GM23338 (cell line): ENCODE results near the gene CCL20. TPM values are rescaled to one million over a fixed set of nuclear protein-coding genes. Genes with fewer than 3 reads are reported as not detected.
A peak's percentile ranks its signal among the peaks of the same experiment; 100 is the strongest.

Experiments used
- ATAC-seq: fragments of 200-7000 bp; cut with Tn5 transposase; 3 replicates; pipeline ENCODE4 v1.9.1; 2020
- DNase-seq: peaks from one replicate; pipeline ENCODE4 v3.0.0-alpha.2; 2015; ENCODE audit warnings: low spot score
- H2AFZ ChIP-seq: fragments of 200-600 bp; sonication (generic); 2 replicates; pipeline ENCODE4 v1.8.0; 2016; ENCODE audit warnings: antibody characterized with exemption, mild to moderate bottlenecking, moderate library complexity
- H3F3A ChIP-seq: fragments of 200-600 bp; sonication (generic); replicated peaks from 2 replicates; pipeline ENCODE4 v1.8.0; 2017; ENCODE audit warnings: antibody characterized with exemption, mixed run types, low read depth
- H3K27ac ChIP-seq: fragments of 200-600 bp; sonication (generic); 2 replicates; pipeline ENCODE4 v1.6.1; 2016; ENCODE audit warnings: low read depth
- H3K27me3 ChIP-seq: fragments of 200-600 bp; sonication (generic); 2 replicates; pipeline ENCODE4 v1.8.0; 2016; ENCODE audit warnings: mild to moderate bottlenecking, mixed run types, moderate library complexity; ENCODE audit not compliant: insufficient read depth
- H3K36me3 ChIP-seq: fragments of 200-600 bp; sonication (generic); 2 replicates; pipeline ENCODE4 v1.8.0; 2016; ENCODE audit warnings: mild to moderate bottlenecking; ENCODE audit not compliant: insufficient read depth
- H3K4me1 ChIP-seq: fragments of 200-600 bp; sonication (generic); 2 replicates; pipeline ENCODE4 v1.8.0; 2016; ENCODE audit warnings: mild to moderate bottlenecking, moderate library complexity; ENCODE audit not compliant: insufficient read depth
- H3K4me2 ChIP-seq: fragments of 200-600 bp; sonication (generic); 2 replicates; pipeline ENCODE4 v1.7.1; 2017; ENCODE audit warnings: mixed run types
- H3K4me3 ChIP-seq: fragments of 200-600 bp; sonication (generic); 2 replicates; pipeline ENCODE4 v1.6.1; 2016; ENCODE audit warnings: mixed run types
- H3K79me2 ChIP-seq: fragments of 200-600 bp; sonication (generic); replicated peaks from 2 replicates; pipeline ENCODE4 v1.8.0; 2017; ENCODE audit warnings: mild to moderate bottlenecking; ENCODE audit not compliant: insufficient read depth
- H3K9me2 ChIP-seq: fragments of 200-600 bp; sonication (generic); 2 replicates; pipeline ENCODE4 v1.8.0; 2017; ENCODE audit not compliant: insufficient read depth
- H4K20me1 ChIP-seq: fragments of 200-600 bp; sonication (generic); replicated peaks from 2 replicates; pipeline ENCODE4 v1.8.0; 2017; ENCODE audit warnings: mild to moderate bottlenecking; ENCODE audit not compliant: insufficient read depth
- H3K27ac Mint-ChIP-seq: 2 replicates; pipeline ENCODE4 v1.8.0; 2020; ENCODE audit warnings: inconsistent platforms, mild to moderate bottlenecking, moderate library complexity, mixed read lengths
- H3K27me3 Mint-ChIP-seq: 3 replicates; pipeline ENCODE4 v1.8.0; 2022; ENCODE audit warnings: low read depth, mild to moderate bottlenecking, moderate library complexity, mixed read lengths, inconsistent platforms; ENCODE audit not compliant: insufficient read depth, poor library complexity
- H3K36me3 Mint-ChIP-seq: 3 replicates; pipeline ENCODE4 v1.8.0; 2021; ENCODE audit warnings: low read depth, mild to moderate bottlenecking, inconsistent platforms, moderate library complexity, mixed read lengths
- H3K4me1 Mint-ChIP-seq: 3 replicates; pipeline ENCODE4 v1.8.0; 2020; ENCODE audit warnings: mild to moderate bottlenecking, inconsistent platforms, mixed read lengths
- H3K4me3 Mint-ChIP-seq: 3 replicates; pipeline ENCODE4 v1.8.0; 2021; ENCODE audit warnings: moderate library complexity, mild to moderate bottlenecking, inconsistent platforms, mixed read lengths
- H3K9me3 Mint-ChIP-seq: 3 replicates; pipeline ENCODE4 v1.8.0; 2020; ENCODE audit warnings: moderate library complexity, mild to moderate bottlenecking, inconsistent platforms, mixed read lengths
- CREB1 ChIP-seq: fragments of 250-450 bp; sonication (Bioruptor Pico); IDR thresholded peaks from 2 replicates; pipeline ENCODE4 v1.5.0; 2020; ENCODE audit warnings: low read depth, mild to moderate bottlenecking, moderate library complexity
- CTCF ChIP-seq, 2 experiments: fragments of 200-600 bp in 1 of 2; sonication (generic) in 1 of 2; conservative IDR thresholded peaks; 2 replicates each; pipeline versions ENCODE4 v1.5.1 to v1.6.1; 2016 to 2017; ENCODE audit warnings: antibody characterized with exemption in 2 of 2, low read depth in 2 of 2, mild to moderate bottlenecking in 2 of 2, moderate library complexity in 1 of 2
- EZH2phosphoT487 ChIP-seq: fragments of 200-600 bp; sonication (generic); IDR thresholded peaks from one replicate; pipeline ENCODE4 v1.8.1; 2018; ENCODE audit warnings: antibody characterized with exemption; ENCODE audit not compliant: unreplicated experiment
- JUNB ChIP-seq: IDR thresholded peaks from one replicate; pipeline ENCODE4 v1.6.1; 2016; ENCODE audit warnings: antibody characterized with exemption; ENCODE audit not compliant: unreplicated experiment
- NANOG ChIP-seq: IDR thresholded peaks from 2 replicates; pipeline ENCODE4 v1.6.1; 2016; ENCODE audit warnings: antibody characterized with exemption, borderline replicate concordance
- ZNF114 ChIP-seq: fragments of 250-450 bp; sonication (Bioruptor Pico); IDR thresholded peaks from 2 replicates; pipeline ENCODE4 v1.5.0; 2020; ENCODE audit warnings: mild to moderate bottlenecking, moderate library complexity
- ZNF331 ChIP-seq: fragments of 250-450 bp; sonication (Bioruptor Pico); IDR thresholded peaks from 2 replicates; pipeline ENCODE4 v1.5.0; 2020; ENCODE audit warnings: low read depth, mild to moderate bottlenecking, moderate library complexity
- polyA plus RNA-seq: library from polyadenylated mRNA; unstranded; fragments of >200 nt; fragmentation: Nextera tagmentation; extraction: Ambion mirVana; gene quantifications from 2 replicates; pipeline ENCODE4 v1.2.1, GENCODE V29; 2016
- total RNA-seq: library from RNA; depleted of rRNA; stranded (reverse); fragments of >200 nt; shearing (Covaris generic); gene quantifications from 2 replicates; pipeline ENCODE4 v1.2.3, GENCODE V29; 2014
- TF ChIP-seq, protein P1 (sequence below): IDR thresholded peaks from 2 replicates; pipeline ENCODE4 v1.6.1; 2016; ENCODE audit warnings: antibody characterized with exemption

The CCL20 gene
- total and polyA plus RNA-seq, 2 experiments from 2014 or later = not detected

DNA sequence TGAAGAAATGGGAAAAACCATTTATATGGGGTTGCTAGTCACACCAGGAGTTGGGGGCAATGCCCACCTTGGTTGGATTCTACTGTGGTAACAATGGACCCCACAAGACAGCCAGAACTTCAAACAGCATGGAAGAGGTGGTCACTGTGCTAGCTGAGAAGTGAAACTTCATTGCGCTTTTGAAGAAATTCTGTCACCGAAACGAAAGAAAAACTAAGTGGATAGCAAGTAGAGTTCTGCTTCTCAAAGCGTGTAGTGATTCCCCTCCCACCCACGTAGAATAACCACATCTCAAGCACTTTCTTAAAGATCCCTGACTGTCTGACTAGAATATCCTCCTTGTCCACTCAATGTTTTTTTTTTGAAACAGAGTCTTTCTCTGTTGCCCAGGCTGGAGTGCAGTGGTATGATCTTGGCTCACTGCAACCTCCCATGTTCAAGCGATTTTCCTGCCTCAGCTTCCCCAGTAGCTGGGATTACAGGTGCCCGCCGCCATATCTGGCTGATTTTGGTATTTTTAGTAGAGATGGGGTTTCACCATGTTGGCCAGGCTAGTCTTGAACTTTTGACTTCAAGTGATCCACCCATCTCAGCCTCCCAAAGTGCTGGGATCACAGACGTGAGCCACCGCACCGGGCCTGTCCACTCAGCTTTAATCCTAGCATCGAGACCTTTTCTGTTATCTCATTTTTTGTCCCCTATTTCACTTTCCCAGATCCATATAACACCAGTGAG is 30.1 kb upstream of the CCL20 start (continued):
- no peak for TF ChIP-seq CTCF (conservative IDR thresholded peaks at IDR 0.05; ENCODE audit: low read depth in 2 of 2)
- TF ChIP-seq CREB1 = no peak

GRCh38 chr2:227785293-227785692 is 28.3 kb upstream of the CCL20 start:
- H3K27ac Mint-ChIP-seq = no peak overlapping the region
- H3K4me2 ChIP-seq = no peak overlapping the region
- no peaks in the 10 kb centered on the region for H3F3A ChIP-seq
- H3K4me1 ChIP-seq = no peaks in the 10 kb centered on the region
- H3K36me3 ChIP-seq = no peaks in the 10 kb centered on the region
- no peaks in the 10 kb centered on the region for H3K9me3 Mint-ChIP-seq
- no peak overlapping the region for H3K4me3 Mint-ChIP-seq
- no peaks in the 10 kb centered on the region; the same call in 2 of the 3 replicates for H3K4me1 Mint-ChIP-seq
- H3K27me3 Mint-ChIP-seq = no peaks in the 10 kb centered on the region
- no peak overlapping the region for H3K4me3 ChIP-seq
- DNase-seq = no peak
- no peaks in the 10 kb centered on the region for H3K79me2 ChIP-seq
- peaks cover 3% of the 10 kb centered on the region; the same call in 1 of the 2 replicates for H3K9me2 ChIP-seq
- no peaks in the 10 kb centered on the region; the same call in 2 of the 3 replicates for H3K36me3 Mint-ChIP-seq
- H3K27ac ChIP-seq = no peak overlapping the region
- H4K20me1 ChIP-seq = no peaks in the 10 kb centered on the region
- no peak for ATAC-seq
- H2AFZ ChIP-seq = peak overlapping the region; percentile 85; the same call in 1 of the 2 replicates
- TF ChIP-seq CREB1 = no peak
- no peak for TF ChIP-seq NANOG
- TF ChIP-seq, protein P1, sequence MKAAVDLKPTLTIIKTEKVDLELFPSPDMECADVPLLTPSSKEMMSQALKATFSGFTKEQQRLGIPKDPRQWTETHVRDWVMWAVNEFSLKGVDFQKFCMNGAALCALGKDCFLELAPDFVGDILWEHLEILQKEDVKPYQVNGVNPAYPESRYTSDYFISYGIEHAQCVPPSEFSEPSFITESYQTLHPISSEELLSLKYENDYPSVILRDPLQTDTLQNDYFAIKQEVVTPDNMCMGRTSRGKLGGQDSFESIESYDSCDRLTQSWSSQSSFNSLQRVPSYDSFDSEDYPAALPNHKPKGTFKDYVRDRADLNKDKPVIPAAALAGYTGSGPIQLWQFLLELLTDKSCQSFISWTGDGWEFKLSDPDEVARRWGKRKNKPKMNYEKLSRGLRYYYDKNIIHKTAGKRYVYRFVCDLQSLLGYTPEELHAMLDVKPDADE = no peak
- no peaks in the 10 kb centered on the region for H3K27me3 ChIP-seq

DNA sequence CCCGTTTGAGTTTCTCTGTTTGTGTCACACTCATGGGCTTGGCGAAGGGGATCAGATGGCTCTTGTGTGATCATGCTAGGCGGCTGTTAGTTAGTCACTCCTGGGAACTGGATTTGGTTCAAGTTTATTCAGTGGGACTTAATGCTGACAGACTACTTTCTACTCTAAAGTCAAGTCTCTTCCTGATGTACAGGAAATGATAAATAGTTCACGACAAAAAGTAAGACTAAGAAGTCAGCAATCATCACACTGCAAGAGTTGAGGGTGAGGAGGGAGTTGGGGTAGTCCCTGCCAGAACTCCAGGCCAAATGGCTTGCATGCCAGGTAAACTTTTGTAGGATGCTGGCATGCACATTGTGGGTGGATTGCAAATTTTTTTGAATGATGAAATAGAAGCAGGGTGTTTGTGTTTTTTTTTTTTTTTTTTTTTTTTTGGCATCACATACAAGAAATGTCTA is 25.1 kb upstream of the CCL20 start:
- H3K4me3 Mint-ChIP-seq = no peak overlapping the region
- DNase-seq = no peak
- Histone ChIP-seq H3K4me3 (no peak overlapping the region), H3K4me1 (no peaks in the 10 kb centered on the region), H3F3A (no peaks in the 10 kb centered on the region), H3K9me2 (peaks cover 3% of the 10 kb centered on the region; the same call in 1 of the 2 replicates), H3K36me3 (no peaks in the 10 kb centered on the region), H3K27ac (no peak overlapping the region), H2AFZ (no peak overlapping the region), H3K27me3 (no peaks in the 10 kb centered on the region), H4K20me1 (no peaks in the 10 kb centered on the region), H3K79me2 (no peaks in the 10 kb centered on the region), H3K4me2 (no peak overlapping the region)
- ATAC-seq = no peak
- no peaks in the 10 kb centered on the region; the same call in 2 of the 3 replicates for H3K9me3 Mint-ChIP-seq
- TF ChIP-seq EZH2phosphoT487 (no peak), CTCF (conservative IDR thresholded peaks at IDR 0.05; ENCODE audit: low read depth in 2 of 2) (no peak), ZNF331 (CRISPR knock-in tag) (no peak), CREB1 (no peak), ZNF114 (CRISPR knock-in tag) (no peak), JUNB (no peak), NANOG (no peak)
- H3K27ac Mint-ChIP-seq = no peak overlapping the region
- no peaks in the 10 kb centered on the region; the same call in 2 of the 3 replicates for H3K36me3 Mint-ChIP-seq
- H3K4me1 Mint-ChIP-seq = no peaks in the 10 kb centered on the region
- no peaks in the 10 kb centered on the region for H3K27me3 Mint-ChIP-seq
